HG02981 (cell line): ENCODE measurements around the gene MRPL36.
A peak's percentile ranks its signal among the peaks of the same experiment; 100 is the strongest.
"Not testable (repeated sequence)": the region's sequence is repeated elsewhere in the genome, so short reads cannot be mapped to it uniquely, and the experiment has no call there.

Source experiments
- ATAC-seq: cut with Tn5 transposase; IDR thresholded peaks from one replicate; pipeline ENCODE4 v1.9.1; 2021; ENCODE audit warnings: mild to moderate bottlenecking, moderate library complexity; ENCODE audit not compliant: unreplicated experiment

MRPL36 gene

DNA sequence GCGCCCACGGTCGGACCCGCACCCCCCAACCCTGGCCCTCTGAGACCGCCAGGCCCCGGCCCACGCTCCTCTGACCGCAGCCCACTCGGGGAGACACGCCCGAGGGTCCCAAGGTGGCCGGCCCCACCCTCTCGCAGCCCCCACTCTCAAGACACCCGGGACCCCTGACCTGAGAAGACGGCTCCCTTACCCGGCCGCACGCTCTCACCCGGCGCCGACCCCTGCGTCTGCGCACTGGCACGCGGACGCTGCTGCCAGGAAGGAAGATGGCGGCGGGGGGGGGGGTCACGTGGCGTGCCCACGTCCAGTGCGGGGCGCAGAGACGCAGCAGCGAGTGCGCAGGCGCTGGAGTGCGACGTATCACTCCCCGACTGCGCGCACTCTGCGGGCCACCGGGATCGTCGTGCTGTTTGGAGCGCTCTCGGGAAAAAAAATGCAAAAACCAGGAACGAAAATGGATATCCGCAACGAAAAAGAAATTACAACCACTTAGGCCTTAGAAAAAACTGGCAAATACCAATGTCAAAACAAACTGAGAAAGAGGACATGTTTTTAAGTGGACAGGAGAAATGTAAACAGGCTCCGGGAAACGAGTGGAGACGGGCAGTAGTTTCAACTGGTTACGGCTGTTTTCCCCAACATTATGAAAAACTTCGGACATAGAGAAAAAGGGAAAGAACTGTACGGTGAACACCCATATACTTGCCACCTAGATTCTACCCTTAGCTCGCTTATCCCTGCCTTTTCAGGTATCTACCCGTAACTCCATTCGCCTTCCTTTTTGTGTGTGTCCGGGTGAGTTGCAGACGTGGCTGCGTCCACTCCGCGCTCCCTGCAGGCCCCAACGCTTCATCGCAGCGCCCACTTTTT, at the start of gene MRPL36:
Gene MRPL36 (minus strand): TSS at position 236 of the 870 bp plus-strand sequence. CDS start 902 bp downstream, outside the sequence.
- ATAC-seq, result peak; percentile 47

DNA sequence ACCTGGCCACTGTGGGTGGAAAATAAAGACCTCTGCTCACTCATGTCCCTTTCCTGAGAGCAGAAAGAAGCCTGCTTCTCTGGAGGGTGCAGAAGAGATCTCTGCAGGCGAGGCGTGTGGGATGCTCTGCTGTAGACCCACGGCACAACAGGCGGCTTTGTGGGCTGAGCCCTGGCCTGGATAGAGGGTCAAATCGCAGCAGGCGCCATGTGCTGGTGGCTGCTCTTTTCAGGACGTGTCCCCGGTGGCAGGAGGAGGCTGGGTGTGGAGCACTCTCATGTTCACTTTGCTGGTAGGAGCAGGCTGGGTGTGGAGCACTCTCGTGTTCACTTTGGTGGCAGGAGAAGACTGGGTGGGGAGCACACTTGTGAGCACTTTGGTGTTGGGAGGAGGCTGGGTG, 48.0 kb upstream of the MRPL36 start:
- no peak for ATAC-seq

DNA sequence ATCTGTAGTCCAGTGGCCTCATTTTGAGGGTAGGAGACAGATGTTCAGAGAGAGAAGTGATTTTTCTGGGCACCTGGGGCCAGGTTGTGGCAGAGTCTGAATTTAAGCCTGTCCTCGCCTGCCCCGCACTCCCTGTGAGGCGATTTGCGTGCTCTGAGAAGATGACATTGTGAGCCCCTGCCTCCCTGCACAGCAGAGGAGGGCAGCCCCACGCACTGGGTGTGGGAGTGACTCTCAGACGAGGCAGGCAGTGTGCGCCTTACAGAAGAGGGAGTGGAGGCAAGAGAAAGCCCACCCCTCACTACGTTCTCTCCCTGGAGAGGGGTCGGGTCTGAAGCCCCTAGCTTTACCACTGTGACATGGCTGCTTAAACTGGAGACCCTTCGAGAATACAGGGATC, 47.4 kb upstream of the MRPL36 start:
- no peak for ATAC-seq

DNA sequence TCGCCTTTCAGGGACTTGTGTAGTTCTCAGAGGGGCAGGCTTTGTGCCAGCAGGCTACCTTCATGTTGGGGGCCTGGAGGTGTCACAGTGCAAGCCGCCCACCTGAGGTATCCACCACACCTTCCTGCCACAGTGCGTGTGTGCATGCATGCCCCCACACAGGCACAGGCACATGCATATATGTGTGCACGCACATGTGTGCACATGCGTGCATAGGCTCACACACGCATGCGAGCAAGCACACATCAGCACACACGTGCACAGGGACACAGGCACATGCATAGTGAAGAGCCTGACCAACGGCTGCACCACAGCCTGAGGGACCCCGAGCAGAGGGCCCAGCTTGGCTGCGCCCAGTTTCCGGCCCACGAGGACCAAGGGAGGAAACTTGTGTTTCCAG, 46.9 kb upstream of the MRPL36 start:
- ATAC-seq, result no peak

DNA sequence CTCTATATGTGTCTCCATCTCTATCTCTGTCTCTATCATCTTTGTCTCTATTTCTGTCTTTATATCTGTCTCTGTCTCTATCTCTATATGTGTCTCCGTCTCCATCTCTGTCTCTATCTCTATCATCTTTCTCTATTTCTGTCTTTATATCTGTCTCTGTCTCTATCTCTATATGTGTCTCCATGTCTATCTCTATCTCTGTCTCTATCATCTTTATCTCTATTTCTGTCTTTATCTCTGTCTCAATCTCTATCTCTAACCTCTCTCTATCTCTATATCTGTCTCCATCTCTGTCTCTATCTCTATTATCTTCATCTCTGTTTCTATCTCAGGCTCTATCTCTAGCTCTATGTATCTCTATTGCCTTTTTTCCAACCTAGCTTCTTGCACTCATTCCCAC, 46.1 kb upstream of the MRPL36 start:
- no peak for ATAC-seq

DNA sequence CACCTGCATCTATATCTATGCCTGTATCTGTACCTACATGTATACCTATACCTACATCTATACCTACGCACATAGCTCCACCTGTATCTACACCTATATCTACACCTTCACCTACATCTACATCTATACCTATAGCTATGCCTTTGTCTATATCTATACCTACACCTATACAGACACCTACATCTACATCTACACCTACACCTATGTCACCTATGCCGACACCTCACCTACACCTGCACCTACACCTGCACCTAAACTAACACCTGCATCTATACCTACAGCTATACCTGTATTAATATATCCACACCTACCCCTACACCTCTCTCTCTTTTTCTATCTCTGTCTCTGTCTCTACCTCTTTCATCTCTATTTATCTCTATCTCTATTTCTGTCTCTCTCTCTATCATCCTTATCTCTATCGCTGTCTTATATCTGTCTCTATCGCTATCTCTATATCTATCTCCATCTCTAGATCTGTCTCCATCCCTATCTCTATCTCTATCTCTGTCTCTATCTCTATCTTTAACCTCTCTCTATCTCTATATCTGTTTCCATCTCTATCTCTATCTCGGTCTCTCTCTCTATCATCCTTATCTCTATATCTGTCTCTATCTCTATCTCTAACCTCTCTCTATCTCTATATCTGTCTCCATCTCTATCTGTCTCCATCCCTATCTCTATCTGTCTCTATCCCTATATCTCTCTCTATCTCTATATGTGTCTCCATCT, 45.2 kb upstream of the MRPL36 start:
- no peak for ATAC-seq

DNA sequence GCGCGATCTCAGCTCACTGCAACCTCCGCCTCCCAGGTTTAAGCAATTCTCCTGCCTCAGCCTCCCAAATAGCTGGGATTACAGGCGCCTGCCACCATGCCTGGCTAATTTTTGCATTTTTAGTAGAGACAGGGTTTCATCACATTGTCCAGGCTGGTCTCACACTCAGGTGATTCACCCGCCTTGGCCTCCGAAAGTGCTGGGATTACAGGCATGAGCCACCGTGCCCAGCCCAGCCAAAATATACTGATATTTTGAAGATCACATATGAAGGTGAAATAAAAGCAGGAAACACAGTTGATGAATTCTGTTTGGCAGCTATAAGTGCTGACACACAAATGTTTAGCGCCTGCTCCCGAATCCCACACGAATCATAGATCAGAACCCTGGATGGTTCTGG, 44.1 kb upstream of the MRPL36 start:
- ATAC-seq, result not testable (repeated sequence)

DNA sequence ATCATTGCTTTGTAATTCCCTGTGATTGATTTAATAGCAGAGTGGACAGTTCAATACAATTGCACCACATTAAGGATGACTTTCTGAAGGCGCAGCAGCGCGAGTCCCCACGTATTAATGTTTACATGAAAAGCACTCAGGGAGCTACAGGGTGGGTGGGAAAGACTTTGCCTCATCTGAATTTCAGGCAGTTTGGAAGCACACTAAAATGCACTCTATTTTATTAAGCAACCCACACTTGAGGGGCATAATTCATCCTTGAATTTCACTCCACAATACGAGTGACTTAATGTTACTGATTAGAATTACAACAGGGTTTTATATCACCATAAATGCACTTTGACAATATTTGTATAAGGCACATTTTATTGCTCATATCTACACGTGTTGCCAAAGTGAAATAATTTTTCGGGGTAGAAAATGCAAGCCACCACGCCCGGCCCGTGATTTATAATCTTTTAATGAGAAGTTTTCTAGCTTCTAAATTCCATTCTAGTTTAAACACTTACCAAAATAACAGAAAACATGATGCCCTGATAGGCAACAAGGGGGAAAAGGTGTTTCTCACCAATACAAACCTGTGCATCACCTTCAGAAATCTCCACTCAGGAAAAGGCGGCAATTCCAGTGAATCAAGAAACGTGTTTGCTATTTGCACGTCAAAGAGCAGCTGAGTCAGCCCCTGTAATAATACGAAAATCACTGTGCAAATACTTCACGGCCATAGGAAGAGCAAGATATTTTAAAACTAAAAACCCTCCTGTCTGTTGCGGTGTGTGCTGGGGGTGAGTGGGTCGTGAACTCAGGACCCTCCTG, 42.6 kb upstream of the MRPL36 start:
- ATAC-seq, result no peak

DNA sequence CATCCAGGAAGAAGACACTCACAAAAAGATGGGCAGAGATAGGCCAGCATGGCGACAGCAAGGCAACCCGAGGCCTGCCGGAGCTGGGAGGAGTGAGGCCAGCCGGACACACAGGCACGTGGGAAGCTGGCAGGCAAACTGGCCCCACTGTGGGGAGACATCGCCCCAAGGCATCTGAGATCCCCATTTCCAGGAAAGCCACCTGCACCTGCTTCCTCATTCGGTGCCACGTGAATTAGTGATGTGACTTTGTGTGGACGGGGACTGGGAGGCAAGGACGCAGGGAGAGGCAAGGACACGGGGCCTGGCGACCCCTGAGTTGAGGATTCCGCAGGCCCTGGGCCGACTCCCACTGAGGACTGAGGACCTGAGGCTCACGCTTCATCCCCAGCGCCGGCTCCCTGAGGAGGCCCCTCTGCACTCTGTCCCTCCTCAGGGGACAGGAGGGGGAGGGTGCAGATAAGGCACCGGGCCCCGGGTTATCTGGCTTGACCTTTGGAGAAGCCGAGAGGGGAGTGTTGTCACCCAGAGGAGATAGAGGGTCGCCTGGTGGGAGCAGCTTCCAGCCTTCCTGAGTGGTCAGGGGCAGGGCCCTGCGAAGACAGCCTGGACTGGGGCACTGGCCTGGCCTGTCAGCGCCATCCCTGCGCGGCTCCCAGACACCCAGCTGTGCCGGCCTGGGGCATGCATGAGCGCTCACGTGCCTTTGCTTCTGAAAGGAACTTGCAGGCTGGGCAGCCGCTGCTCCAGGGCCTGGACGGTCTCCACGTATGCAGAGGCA, 41.3 kb upstream of the MRPL36 start:
- no peak for ATAC-seq

DNA sequence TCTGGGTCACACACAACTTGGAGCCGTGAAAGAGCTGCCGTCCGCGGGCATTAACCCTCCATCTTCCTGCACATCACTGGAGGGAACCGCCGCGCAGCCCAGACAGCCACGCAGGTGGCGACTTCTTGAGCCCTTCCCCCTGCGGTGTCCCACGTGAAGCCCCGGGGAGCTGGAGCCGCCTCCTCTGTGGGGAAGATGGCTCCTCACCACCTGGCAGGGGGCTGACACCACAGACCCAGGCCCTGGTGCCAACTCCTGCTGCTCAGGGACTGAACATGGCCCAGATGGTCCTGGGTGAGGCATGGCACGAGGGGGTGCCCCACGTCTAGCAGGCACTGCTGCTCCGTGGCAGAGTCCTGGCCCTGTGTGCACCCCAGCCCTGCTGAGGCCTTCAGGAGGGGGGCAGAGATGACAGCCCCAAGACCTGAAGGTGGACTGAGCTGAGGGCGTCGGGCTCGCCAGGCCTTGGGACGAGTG, 40.5 kb upstream of the MRPL36 start:
- ATAC-seq, result no peak

DNA sequence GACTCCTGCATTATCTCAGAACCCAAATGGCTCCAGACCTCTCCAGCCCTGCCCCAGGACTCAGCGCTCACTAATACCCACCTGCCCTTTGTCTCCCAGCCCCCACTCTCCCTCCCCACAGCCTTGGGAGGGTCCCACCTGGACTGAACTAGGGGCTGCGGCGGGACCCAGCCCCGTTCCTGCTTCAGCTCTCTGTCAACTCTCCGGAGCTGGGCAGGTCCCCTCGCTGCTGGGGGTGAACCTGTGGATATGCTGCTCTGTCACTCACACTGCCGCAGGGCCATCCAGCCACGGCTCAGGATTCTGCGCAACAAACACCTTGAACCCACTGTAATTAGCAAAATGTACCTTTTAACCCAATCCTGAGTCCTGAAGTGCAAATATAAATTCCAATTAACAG, 38.4 kb upstream of the MRPL36 start:
- no peak for ATAC-seq

DNA sequence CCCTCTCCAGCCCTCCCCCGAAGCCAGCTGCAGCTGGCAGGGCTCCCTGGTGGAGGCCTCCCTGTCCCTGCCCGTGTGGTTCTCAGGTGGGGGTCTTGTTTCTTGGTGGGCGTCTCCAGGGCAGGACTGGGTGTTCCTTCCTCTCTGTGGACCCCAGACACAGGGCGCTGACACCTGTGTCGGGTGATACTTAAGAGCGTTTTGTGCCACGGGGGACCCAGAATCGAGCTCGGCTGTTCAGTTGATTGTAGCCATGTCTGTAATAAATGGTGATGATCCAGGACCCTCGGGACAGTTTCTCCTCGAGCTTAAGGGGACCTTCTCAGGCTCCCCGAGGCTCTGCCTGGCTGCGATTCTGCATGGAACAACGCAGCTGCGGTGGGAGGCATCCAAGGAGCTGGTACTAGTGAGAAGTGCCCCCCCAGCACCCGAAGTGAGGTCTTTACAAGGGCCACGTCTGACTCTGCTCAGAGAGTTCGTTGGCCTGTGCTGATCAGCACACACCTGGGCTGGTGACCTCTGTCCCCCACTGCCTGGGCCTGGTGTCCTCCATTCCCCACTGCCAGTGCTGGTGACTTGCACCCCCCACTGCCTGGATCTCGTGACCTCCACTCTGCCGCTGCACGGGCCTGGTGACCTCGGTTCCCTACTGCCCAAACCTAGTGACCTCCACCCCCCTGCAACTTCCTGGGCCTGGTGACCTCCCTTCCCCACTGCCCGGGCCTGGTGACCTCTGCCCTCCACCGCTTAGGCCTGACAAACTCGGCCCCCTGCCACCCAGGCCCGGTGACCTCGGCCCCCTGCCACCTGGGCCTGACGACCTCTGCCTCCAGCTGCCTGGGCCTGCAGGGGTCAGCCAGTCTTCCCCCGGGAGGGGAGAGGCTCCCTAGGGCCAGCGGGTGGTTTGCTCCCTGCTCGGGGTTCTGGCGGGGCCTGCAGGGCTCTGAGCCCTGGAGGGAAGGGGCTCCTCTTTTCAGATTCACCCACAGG, 37.5 kb upstream of the MRPL36 start:
- no peak for ATAC-seq

DNA sequence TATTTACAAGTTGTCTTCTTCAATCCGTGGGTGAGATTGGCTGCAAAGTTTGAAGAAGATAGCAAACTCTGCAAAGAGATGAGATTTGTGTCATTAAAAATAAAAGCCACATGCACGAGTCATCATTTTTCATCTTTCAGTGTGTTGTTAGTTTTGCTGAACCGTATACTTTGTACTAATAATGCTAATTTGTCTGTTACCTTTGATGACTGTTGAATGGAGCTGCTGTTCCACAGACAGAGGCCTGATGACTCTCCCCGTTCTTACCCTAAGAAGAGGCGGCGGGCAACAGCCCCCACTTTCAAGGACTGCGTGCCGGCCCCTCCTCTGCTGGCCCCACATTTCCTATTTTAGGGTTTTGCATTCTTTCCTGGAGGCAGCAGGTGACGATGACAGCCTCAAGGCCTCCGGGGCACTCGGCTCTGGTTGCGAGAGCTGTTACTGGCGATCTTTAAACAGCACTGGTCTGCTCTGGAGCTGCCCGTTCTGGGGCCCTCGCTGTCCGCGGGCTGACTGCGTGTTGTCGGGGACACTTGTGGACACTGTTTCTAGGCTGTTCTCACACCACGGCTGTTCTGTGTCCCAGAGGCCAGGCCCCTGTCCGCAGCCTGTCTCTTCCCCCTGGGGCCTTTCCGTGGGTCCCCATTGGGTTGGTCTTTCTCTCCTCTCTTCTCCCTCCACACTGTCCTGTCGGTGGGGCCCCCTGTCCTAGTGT, 36.7 kb upstream of the MRPL36 start:
- ATAC-seq, result no peak

DNA sequence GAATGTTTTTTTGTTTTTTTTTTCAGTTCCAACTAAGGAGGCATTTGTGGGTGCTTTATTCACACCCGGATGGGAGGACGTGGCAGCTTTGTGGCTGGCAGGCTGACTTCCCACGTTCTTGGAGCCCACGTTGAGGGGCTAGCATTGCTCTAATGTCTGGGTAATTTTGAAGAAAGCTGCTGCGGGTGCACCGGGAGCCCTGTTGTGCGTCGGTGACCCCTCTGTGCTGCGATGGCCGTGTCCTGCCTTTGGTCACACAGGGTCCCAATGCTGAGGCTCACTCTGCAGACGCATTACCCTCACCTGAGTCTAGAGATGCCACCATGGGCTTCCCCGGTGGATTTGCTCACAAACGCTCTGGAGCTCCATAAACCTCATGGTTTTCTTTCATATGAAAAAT, 35.8 kb upstream of the MRPL36 start:
- ATAC-seq, result no peak

DNA sequence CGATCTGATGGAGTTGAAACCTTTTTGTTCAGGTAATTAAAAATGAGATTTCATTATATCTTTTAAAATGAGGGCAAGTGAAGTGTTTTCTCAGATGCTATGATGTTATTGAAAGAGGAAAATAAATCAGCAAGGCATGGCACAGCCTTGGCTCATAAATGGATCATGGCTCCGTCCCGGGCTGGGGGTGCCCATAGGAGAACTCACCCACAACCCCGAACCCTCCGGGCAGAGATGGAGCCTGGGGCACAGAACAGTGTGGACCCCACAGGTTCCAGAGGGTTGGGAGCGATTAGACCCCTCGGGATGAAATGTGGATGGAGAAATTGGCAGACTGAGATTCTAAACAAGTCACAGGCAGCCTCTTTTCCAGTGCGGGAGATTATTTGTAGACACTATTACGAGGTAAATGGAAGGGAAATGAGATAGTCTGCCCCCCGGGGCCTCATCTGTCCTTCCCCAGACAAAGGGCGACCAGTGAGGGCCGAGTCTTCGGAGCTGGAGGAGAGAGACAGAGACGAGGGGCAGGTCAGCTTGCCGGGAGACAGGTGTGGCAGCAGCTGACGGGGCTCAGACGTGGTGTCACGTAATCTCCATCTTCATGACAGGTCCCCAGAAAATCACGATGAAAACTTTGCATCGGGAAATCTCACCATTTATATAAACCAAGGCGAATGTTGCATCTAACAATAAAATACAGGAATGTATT, 35.2 kb upstream of the MRPL36 start:
- no peak for ATAC-seq

DNA sequence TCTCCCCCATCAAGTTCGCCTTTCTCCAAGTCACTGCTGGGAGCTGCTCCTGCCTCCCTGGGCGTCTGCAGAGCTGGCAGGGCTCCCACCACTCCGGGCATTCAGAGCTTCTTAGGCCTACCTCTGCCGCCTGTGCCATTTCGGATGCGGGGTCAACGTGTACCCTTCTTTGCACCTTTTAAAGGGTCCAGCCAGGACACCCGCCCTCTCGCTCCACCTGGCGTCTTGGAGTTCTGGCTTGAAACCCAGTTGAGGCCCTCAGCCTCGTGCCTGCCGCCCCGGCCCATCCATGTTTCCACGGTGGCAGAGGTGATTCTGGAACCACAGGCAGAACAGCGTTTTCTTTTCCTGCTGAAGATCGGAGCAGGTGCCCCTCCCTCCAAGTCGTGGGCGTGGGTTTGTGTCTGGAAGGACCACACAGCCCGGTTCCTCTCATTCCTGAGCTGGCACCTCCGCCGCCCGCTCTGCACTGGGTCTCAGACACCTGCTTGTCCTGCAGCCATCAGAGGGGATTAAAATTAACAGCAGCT, 34.5 kb upstream of the MRPL36 start:
- no peak for ATAC-seq

DNA sequence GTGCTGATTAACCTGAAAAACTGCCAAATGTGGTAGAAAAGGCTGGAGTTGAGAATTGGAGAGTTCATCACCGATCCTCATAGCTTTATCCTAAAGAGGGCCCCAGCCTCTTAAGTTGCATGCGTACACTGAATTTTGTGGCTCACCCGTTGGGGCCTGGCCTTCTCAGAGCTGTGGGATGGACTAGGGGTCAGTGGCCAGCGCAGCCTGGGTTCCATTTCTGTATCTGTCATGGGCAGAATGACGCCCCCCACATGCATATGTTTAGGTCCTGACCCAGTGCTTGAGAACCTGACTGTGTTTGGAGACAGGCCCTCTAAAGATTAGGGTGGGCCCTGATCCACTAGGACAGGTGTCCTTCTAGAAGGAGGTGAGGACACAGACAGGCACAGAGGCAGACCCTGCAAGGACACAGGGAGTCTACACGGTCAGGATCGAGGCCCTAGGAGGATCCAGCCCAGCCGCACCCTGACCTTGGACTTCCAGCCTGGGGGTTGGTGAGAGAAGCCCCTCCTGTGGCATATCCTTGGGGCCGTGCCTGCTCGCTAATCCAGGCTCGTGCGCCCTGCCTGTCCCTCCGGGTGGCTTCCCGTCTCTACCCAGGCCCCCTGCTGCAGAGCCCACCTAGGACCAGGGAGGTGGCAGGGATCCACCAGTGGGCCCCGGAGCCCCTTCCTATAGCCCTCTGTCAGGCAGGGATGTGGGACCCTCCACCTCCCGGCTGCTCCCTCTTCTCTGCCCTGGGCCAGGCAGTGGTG, 33.8 kb upstream of the MRPL36 start:
- ATAC-seq, result no peak
